22Rv1 (cell line): ENCODE results near the gene TRMT112.
A peak's percentile ranks its signal among the peaks of the same experiment; 100 is the strongest.

Source experiments
- H3K27ac ChIP-seq: fragments of 450-650 bp; 2 replicates; pipeline ENCODE4 v1.5.1; 2017
- CTCF ChIP-seq: fragments of 450-650 bp; IDR thresholded peaks from 2 replicates; pipeline ENCODE4 v1.5.1; 2017; ENCODE audit warnings: mild to moderate bottlenecking
- ZFX ChIP-seq: fragments of 450-650 bp; IDR thresholded peaks from 2 replicates; pipeline ENCODE4 v1.6.1; 2017; ENCODE audit warnings: antibody characterized with exemption, borderline replicate concordance

TRMT112 gene

GRCh38 chr11:64349025-64349387 is 31.6 kb upstream of the TRMT112 start:
- TF ChIP-seq ZFX (no peak), CTCF (no peak)
- no peak overlapping the region for H3K27ac ChIP-seq

GRCh38 chr11:64348383-64349024 is 31.1 kb upstream of the TRMT112 start:
- no peak overlapping the region for H3K27ac ChIP-seq

GRCh38 chr11:64347193-64347867 is 30.0 kb upstream of the TRMT112 start:
- H3K27ac ChIP-seq, result no peak overlapping the region
- TF ChIP-seq CTCF (no peak), ZFX (no peak)

More at GRCh38 chr11:64348383-64349024, 31.1 kb upstream of the TRMT112 start:
- TF ChIP-seq ZFX, result no peak
- TF ChIP-seq CTCF, result no peak

GRCh38 chr11:64344787-64345186 is 27.4 kb upstream of the TRMT112 start:
- no peak overlapping the region for H3K27ac ChIP-seq
- TF ChIP-seq CTCF (no peak), ZFX (no peak)

GRCh38 chr11:64343767-64344559 is 26.6 kb upstream of the TRMT112 start:
- H3K27ac ChIP-seq, result no peak overlapping the region
- TF ChIP-seq CTCF, result peak; percentile 40
- no peak for TF ChIP-seq ZFX

- TF ChIP-seq CTCF, result no peak
- no peak for TF ChIP-seq ZFX
- peak overlapping the region; percentile 53; the same call in 1 of the 2 replicates for H3K27ac ChIP-seq
Measured at GRCh38 chr11:64342869-64343745, 25.7 kb upstream of the TRMT112 start.
